Stimulated activated naive CD8-positive, alpha-beta T cell treated with anti-CD3 and anti-CD28 coated beads, Interleukin-15, Interleukin-2, amounts not matched to agents 100 U/mL and 50 U/mL, for 24 hours (primary cell): Measurements from ENCODE around the gene RAD1.

Source experiments
- ATAC-seq: fragments of 150-1000 bp; cut with Tn5 transposase; one replicate; pipeline ENCODE4 v1.10.0; 2021
- DNase-seq: peaks from one replicate; pipeline ENCODE4 v3.0.0; 2021

RAD1 gene

DNA sequence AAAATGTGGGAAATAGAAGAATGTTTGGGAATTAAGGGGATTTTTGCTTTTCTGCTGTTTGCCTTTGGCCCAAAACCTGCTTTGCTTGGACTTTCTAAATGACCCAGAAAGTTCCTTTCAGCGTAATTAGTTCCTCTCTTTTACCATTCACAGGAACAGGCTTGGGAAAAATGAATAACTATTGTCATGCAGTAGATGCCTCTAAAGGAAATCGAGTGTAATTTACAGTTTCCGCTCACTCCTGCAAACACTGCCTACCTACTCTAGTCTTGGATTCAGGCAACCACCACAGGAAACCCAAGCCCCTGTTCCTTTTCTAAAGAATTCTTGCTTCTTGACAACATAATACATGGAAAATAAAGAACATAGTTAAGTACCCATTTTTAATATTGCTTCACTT lies 51.4 kb downstream of the RAD1 start:
- no peak for ATAC-seq
- no peak for DNase-seq

DNA sequence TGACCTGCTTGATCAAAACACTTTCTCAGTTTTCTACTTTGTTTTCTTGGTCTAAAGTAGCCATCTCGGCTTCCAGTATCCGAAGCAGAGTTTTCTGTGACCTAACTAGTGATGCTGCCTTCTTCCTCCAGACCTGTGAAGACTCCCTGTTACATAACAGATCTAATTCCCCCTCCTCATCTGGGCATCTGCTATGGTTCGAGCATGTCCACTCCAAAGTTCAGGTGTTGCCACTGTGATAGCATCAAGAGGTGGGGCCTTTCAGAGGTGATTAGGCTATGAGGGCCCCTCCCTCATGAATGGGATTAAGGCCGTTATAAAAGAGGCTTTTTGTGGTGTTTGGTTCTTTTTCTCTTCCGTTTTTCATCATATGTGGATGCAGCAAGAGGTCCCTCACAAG lies 56.1 kb downstream of the RAD1 start:
- no peak for DNase-seq
- ATAC-seq: no peak

DNA sequence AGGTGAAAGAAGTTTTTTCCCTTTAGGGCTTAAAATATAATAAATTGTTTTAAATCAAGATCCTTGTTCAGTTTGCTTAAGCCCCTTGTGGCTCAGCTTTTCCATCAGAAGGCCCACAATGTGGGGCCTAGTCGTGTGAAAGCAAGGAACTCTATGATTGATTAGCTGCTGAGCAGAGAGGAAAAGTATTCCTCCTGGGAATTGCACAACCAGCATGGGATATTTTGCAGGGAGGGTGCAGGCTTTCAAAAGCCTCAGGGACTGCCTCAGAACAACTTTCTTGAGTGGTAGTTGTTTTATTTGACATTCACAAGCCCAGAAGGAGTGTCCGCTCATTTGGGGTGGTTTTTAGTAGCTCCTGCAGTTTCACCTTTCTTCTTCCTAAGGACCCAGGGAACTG lies 56.5 kb downstream of the RAD1 start:
- DNase-seq (no peak), ATAC-seq (no peak)

DNA sequence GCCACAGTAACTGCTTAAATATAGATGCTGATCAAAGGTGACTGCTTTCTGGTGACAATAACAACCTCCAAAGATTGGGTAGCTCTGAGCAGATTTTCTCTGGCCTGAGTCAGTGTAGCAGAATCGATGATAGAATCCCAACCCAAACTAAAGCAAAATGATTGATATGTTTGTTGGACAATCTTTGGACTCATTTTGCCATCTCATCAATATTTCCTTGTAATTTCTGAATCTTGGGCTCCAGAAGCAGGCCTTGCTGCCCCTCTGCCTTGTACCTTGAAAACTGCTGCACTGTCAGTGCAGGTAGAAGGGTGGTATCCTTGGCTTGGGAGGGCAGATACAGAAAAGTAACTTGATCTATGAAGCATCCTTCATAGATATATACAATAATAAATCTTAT lies 57.4 kb downstream of the RAD1 start:
- DNase-seq (no peak), ATAC-seq (no peak)

DNA sequence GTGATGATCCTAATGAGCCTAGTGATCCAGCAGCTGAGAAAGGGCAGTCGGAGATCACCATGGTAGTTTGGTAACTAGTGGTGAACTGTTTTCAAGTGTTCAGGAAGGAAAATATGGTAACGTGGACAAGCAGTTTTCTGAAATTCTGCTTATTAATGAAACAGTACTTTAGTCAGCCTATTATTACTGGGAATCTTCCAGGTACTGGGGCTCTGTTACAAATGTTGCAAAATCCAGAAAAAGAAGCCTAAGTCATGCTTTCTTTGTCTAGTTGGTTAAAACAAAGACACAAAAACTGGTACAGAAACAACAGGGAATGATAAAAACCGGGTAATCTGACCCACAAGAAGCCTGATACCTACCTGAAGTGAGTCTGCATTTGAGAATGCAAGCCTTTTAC lies 58.1 kb downstream of the RAD1 start:
- ATAC-seq: no peak

More for the DNA sequence above, 58.1 kb downstream of the RAD1 start:
- no peak for DNase-seq
